B cell (primary cell): Measurements from ENCODE around the gene SLC30A2.

Source experiments
- CTCF ChIP-seq: fragments of 200-600 bp; IDR thresholded peaks from one replicate; pipeline ENCODE4 v1.8.0; 2022; ENCODE audit warnings: antibody characterized with exemption, mild to moderate bottlenecking
- EZH2 ChIP-seq: IDR thresholded peaks from 2 replicates; pipeline ENCODE4 v1.6.1; 2012; ENCODE audit warnings: borderline replicate concordance, low read depth, mild to moderate bottlenecking, moderate library complexity, low read length; ENCODE audit not compliant: insufficient read depth, poor library complexity, severe bottlenecking

GRCh38 chr1:26047278-26047874 is 1.5 kb upstream of the SLC30A2 start:
- TF ChIP-seq CTCF (no peak), EZH2 (no peak)
